Measurements from ENCODE around the gene ENTHD1. TPM values are rescaled to one million over a fixed set of nuclear protein-coding genes. Genes with fewer than 3 reads are reported as not detected.

Gene ENTHD1
- total RNA-seq, 4 donors from 2014 or later = not detected

GRCh38 chr22:39935116-39935515, 41.6 kb upstream of the ENTHD1 start:
- TF ChIP-seq POLR2A (IDR thresholded peaks at IDR 0.05) (no peak), CTCF (IDR thresholded peaks at IDR 0.05) (no peak)

GRCh38 chr22:39933741-39934140, 40.2 kb upstream of the ENTHD1 start:
- Histone ChIP-seq H3K4me1 (no peaks in the 10 kb centered on the region), H3K27me3 (no peaks in the 10 kb centered on the region), H3K4me3 (no peak overlapping the region), H3K27ac (peak overlapping the region in 2 of 4 donors; percentile 6 to 50), H3K36me3 (no peaks in the 10 kb centered on the region), H3K9me3 (no peaks in the 10 kb centered on the region)
- TF ChIP-seq CTCF (IDR thresholded peaks at IDR 0.05) (no peak), POLR2A (IDR thresholded peaks at IDR 0.05) (no peak)
- DNase-seq = peak in 1 of 3 donors; percentile 24

More at GRCh38 chr22:39935116-39935515, 41.6 kb upstream of the ENTHD1 start:
- no peaks in the 10 kb centered on the region for H3K36me3 ChIP-seq
- no peaks in the 10 kb centered on the region for H3K4me1 ChIP-seq
- no peaks in the 10 kb centered on the region for H3K27me3 ChIP-seq
- peak overlapping the region in 1 of 4 donors; percentile 3 for H3K27ac ChIP-seq
- DNase-seq = no peak
- H3K9me3 ChIP-seq = no peaks in the 10 kb centered on the region
- no peak overlapping the region for H3K4me3 ChIP-seq

- no peaks in the 10 kb centered on the region for H3K9me3 ChIP-seq
- no peaks in the 10 kb centered on the region for H3K4me1 ChIP-seq
- no peaks in the 10 kb centered on the region for H3K27me3 ChIP-seq
- H3K27ac ChIP-seq = peak overlapping the region in 2 of 4 donors; percentile 6 to 50
- TF ChIP-seq CTCF (IDR thresholded peaks at IDR 0.05) (peak; percentile 14 to 75 (median 60)), POLR2A (IDR thresholded peaks at IDR 0.05) (no peak)
- H3K4me3 ChIP-seq = no peak overlapping the region
- peak in 2 of 3 donors; percentile 44 to 82 for DNase-seq
- H3K36me3 ChIP-seq = no peaks in the 10 kb centered on the region
Measured at GRCh38 chr22:39932918-39933649, 39.5 kb upstream of the ENTHD1 start.

GRCh38 chr22:39932166-39932565, 38.6 kb upstream of the ENTHD1 start:
- no peaks in the 10 kb centered on the region for H3K27me3 ChIP-seq
- peaks cover 0 to 1% (median 0%) of the 10 kb centered on the region in 4 donors for H3K4me1 ChIP-seq
- TF ChIP-seq POLR2A (IDR thresholded peaks at IDR 0.05) (no peak), CTCF (IDR thresholded peaks at IDR 0.05) (no peak)
- DNase-seq = no peak
- no peak overlapping the region for H3K4me3 ChIP-seq
- no peaks in the 10 kb centered on the region for H3K36me3 ChIP-seq
- H3K9me3 ChIP-seq = no peaks in the 10 kb centered on the region
- no peak overlapping the region for H3K27ac ChIP-seq

- H3K4me3 ChIP-seq = no peak overlapping the region
- H3K36me3 ChIP-seq = no peaks in the 10 kb centered on the region
- no peak for DNase-seq
- no peaks in the 10 kb centered on the region for H3K9me3 ChIP-seq
- TF ChIP-seq POLR2A (IDR thresholded peaks at IDR 0.05) = no peak
- TF ChIP-seq CTCF (IDR thresholded peaks at IDR 0.05) = no peak
- no peaks in the 10 kb centered on the region for H3K27me3 ChIP-seq
- no peak overlapping the region for H3K27ac ChIP-seq
- H3K4me1 ChIP-seq = peaks cover 0 to 10% (median 0%) of the 10 kb centered on the region in 4 donors
Measured at GRCh38 chr22:39931251-39931650, 37.7 kb upstream of the ENTHD1 start.

Measured in Peyer's patch (tissue), 4 donors.